Body of pancreas (tissue), 4 donors: ENCODE measurements around the gene OR1J2. TPM values are rescaled to one million over a fixed set of nuclear protein-coding genes. Genes with fewer than 3 reads are reported as not detected.

Experiments
- ATAC-seq: fragments of 150-250 bp; one replicate; pipeline ENCODE4 v1.9.1; 2016
- DNase-seq, 4 donors: peaks; one replicate each; pipeline ENCODE4 v3.0.0-alpha.2; 2019
- H3K27ac ChIP-seq, 4 donors: fragments of 200-600 bp; sonication (generic); 1 replicate in 3 of 4; 2 replicates in 1 of 4; pipeline versions ENCODE4 v1.5.1 to v1.6.1; 2016 to 2019; ENCODE audit warnings: mild to moderate bottlenecking in 1 of 4, mixed read lengths in 1 of 4, moderate library complexity in 1 of 4
- H3K27me3 ChIP-seq, 2 donors: fragments of 200-600 bp; sonication (generic); one replicate each; pipeline ENCODE4 v1.6.0; 2016; ENCODE audit warnings: mild to moderate bottlenecking in 1 of 2
- H3K36me3 ChIP-seq, 2 donors: fragments of 200-600 bp; sonication (generic); replicated peaks in 1 of 2; 2 replicates each; pipeline ENCODE4 v1.5.1; 2016; ENCODE audit warnings: low read depth in 2 of 2; ENCODE audit not compliant: insufficient read depth in 1 of 2
- H3K4me1 ChIP-seq: fragments of 200-600 bp; sonication (generic); one replicate; pipeline ENCODE4 v1.6.0; 2016
- H3K4me3 ChIP-seq, 2 donors: fragments of 200-600 bp; sonication (generic); 1 replicate in 1 of 2; 2 replicates in 1 of 2; pipeline ENCODE4 v1.5.1; 2016 to 2019
- H3K9me3 ChIP-seq, 3 donors: fragments of 200-600 bp; sonication (generic); 1 replicate in 2 of 3; 2 replicates in 1 of 3; pipeline ENCODE4 v1.5.1; 2016
- CTCF ChIP-seq, 7 experiments: fragments of 450-650 bp in 4 of 7; fragments of 200-600 bp in 3 of 7; sonication (generic) in 3 of 7; IDR thresholded peaks; one replicate each; pipeline ENCODE4 v1.5.1; 2016 to 2019; ENCODE audit warnings: antibody characterized with exemption in 7 of 7
- POLR2A ChIP-seq, 3 donors: fragments of 450-650 bp; IDR thresholded peaks; one replicate each; pipeline ENCODE4 v1.6.1; 2016; ENCODE audit warnings: antibody characterized with exemption in 3 of 3, mild to moderate bottlenecking in 2 of 3
- WGBS, 2 donors: methylation state at CpG; one replicate each; pipeline ENCODE4 v1.1.5; 2017; 5-methylcytosine and 5-hydroxymethylcytosine counted together
- intact Hi-C: fragments of 100-400 bp; cut with DNase I; formaldehyde crosslinking; loops from one replicate; pipeline ENCODE4 v1.15.1; 2023
- total RNA-seq, 2 donors: library from RNA; depleted of rRNA; stranded (reverse); fragments of >200 nt; gene quantifications; one replicate each; pipeline ENCODE4 v1.1.0, GENCODE V29; 2016

The OR1J2 gene
- total RNA-seq, 2 donors from 2014 or later: not detected

DNA sequence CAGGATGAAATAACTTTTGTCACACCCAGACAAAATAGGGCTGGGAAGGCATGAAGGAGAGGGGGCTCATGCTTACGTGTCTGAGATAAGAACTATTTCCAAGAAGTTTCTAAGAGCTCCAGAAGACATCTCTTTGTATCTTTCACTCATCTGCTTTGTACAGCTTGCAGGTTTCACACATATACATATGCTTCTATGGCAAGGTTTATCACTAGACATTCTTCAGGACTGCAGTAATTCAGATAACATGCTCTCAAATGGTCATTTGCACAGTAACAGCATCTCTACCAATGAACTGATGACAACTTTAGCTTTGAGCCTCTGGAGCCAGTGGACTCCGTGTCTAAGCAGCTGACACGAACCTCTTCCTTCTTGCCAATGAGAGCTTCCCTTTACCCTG is 36.0 kb upstream of the OR1J2 start:
- ATAC-seq (no peak), DNase-seq (no peak)
- Histone ChIP-seq H3K27me3 (no peaks in the 10 kb centered on the region), H3K4me3 (no peak overlapping the region), H3K27ac (no peak overlapping the region), H3K4me1 (no peaks in the 10 kb centered on the region), H3K9me3 (no peaks in the 10 kb centered on the region), H3K36me3 (no peaks in the 10 kb centered on the region)
- no peak for TF ChIP-seq POLR2A (IDR thresholded peaks at IDR 0.05)
- no peak for TF ChIP-seq CTCF (IDR thresholded peaks at IDR 0.05)
- 60 to 71% methylated on average over 3 of the region's 3 CpGs for WGBS, 2 donors
- intact Hi-C loops: no loop called here

GRCh38 chr9:122475717-122476116 is 34.9 kb upstream of the OR1J2 start:
- no peaks in the 10 kb centered on the region for H3K9me3 ChIP-seq
- no peak for TF ChIP-seq POLR2A (IDR thresholded peaks at IDR 0.05)
- no peak for TF ChIP-seq CTCF (IDR thresholded peaks at IDR 0.05)
- no peak overlapping the region for H3K4me3 ChIP-seq
- no peaks in the 10 kb centered on the region for H3K27me3 ChIP-seq
- no peaks in the 10 kb centered on the region for H3K4me1 ChIP-seq
- WGBS, 2 donors: 43 to 52% methylated on average over 2 of the region's 2 CpGs
- ATAC-seq (no peak), DNase-seq (no peak)
- no peaks in the 10 kb centered on the region for H3K36me3 ChIP-seq
- intact Hi-C loops: no loop called here
- H3K27ac ChIP-seq: no peak overlapping the region

- TF ChIP-seq CTCF (IDR thresholded peaks at IDR 0.05) (no peak), POLR2A (IDR thresholded peaks at IDR 0.05) (no peak)
- intact Hi-C loops: no loop called here
- WGBS, 2 donors: 81 to 84% methylated on average over 3 of the region's 3 CpGs
- no peak for DNase-seq
- Histone ChIP-seq H3K36me3 (no peaks in the 10 kb centered on the region), H3K4me3 (no peak overlapping the region), H3K27ac (no peak overlapping the region), H3K4me1 (no peaks in the 10 kb centered on the region), H3K9me3 (no peaks in the 10 kb centered on the region), H3K27me3 (no peaks in the 10 kb centered on the region)
- ATAC-seq: no peak
Measured at GRCh38 chr9:122477346-122477745, 33.3 kb upstream of the OR1J2 start.

DNA sequence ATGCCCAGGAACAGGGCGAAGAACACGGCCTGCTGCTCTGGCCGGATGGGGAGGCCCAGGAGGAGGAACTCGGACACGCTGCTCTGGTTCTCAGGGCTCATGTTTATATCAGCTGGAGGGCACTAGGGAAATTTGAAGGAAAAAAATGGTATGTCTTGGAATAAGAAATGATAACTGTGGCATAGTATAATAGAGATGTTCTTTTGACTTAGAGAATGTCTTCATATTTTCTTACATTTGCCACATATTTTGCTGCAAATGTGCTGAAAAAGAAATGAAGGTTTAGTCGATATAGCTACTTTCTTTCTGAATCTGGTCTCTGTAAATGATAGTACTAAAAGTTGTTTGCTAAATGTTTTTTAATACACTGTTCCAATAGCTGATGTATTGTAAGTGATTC is 32.8 kb upstream of the OR1J2 start, which contains the start of gene OR1J1:
Gene OR1J1 (minus strand): TSS at position 101 of the 400 bp plus-strand sequence. CDS start 0 bp downstream, at position 101.
- TF ChIP-seq CTCF (IDR thresholded peaks at IDR 0.05): no peak
- TF ChIP-seq POLR2A (IDR thresholded peaks at IDR 0.05): no peak
- 75 to 83% methylated on average over 6 of the region's 6 CpGs for WGBS, 2 donors
- intact Hi-C loops: no loop called here
- Histone ChIP-seq H3K4me3 (no peak within 1 kb of the TSS), H3K36me3 (no peaks in the 10 kb centered on the region), H3K4me1 (no peaks in the 10 kb centered on the region), H3K27ac (no peak within 1 kb of the TSS), H3K9me3 (no peaks in the 10 kb centered on the region), H3K27me3 (no peaks in the 10 kb centered on the region)
- no peak for DNase-seq
- ATAC-seq: no peak

- intact Hi-C loops: no loop called here
- WGBS, 2 donors: 88 to 89% methylated on average over 5 of the region's 5 CpGs
Measured at GRCh38 chr9:122479062-122479461, 31.5 kb upstream of the OR1J2 start.

More at GRCh38 chr9:122479062-122479461, 31.5 kb upstream of the OR1J2 start:
- H3K9me3 ChIP-seq: no peaks in the 10 kb centered on the region
- H3K27me3 ChIP-seq: no peaks in the 10 kb centered on the region
- H3K4me3 ChIP-seq: no peak overlapping the region
- H3K4me1 ChIP-seq: no peaks in the 10 kb centered on the region
- ATAC-seq (no peak), DNase-seq (no peak)
- TF ChIP-seq CTCF (IDR thresholded peaks at IDR 0.05): no peak
- no peak for TF ChIP-seq POLR2A (IDR thresholded peaks at IDR 0.05)
- no peaks in the 10 kb centered on the region for H3K36me3 ChIP-seq
- no peak overlapping the region for H3K27ac ChIP-seq
